ENCODE measurements around the gene TAF11L6.
"Not testable (repeated sequence)": the region's sequence is repeated elsewhere in the genome, so short reads cannot be mapped to it uniquely, and the experiment has no call there.

Gene TAF11L6

DNA sequence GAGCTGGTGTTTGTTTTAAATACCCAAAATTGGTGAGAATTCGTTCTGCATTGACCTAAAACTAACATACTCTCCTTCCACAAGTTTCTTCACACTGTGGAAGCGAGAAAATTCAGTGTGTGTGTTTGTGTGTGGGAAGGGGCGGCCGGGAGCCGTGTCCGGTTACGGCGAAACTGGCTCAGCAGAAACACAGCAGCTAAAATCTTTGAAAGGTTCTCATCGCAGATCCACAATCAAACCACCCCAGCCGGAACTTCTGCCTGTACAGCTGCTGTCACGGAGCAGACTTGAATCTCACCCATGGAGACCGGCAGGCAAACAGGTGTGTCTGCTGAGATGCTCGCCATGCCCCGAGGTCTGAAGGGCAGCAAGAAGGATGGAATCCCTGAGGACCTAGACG lies at the start of gene TAF11L6:
Gene TAF11L6 (plus strand): TSS at position 301 of the 400 bp plus-strand sequence.
- DNase-seq, result not testable (repeated sequence)

DNA sequence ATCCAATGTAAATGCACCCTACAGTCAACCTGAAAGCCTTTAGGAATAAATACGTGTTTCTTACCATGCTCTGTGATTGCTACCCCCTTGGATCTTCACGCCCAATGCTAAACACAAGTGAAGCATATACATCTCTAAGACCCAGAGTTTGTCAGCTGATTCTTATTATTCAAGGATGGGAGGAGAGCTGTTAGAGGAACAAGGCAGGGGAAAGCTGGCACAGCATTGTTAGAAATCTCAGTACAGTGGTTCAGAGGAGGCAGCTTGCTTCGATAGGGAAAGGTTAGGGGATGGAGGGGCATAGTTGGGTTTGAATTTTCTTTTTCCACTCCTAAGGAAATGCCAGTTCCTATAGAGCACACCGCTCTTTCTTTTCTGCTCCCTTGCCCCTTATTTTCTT lies 47.1 kb upstream of the TAF11L6 start:
- no peak for DNase-seq

DNA sequence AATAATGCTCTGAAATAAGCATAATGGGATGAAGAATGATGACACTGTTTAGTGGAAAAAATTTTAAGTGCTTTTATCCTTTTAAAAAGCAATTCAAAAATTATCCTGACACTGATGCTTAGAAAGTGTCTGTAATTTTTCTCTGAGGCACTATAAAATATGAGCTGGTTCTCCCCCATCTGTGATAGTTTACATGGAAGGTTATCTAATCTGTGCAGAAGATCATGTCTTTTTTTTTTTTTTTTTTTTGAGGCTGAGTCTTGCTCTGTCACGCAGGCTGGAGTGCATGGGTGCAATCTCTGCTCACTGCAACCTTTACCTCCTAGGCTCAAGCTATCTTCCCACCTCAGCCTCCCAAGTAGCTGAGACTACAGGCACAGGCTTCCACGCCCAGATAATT lies 45.7 kb upstream of the TAF11L6 start:
- DNase-seq, result no peak

GRCh38 chr5:17486464-17487173 lies 41.9 kb upstream of the TAF11L6 start:
- not testable (repeated sequence) for DNase-seq

DNA sequence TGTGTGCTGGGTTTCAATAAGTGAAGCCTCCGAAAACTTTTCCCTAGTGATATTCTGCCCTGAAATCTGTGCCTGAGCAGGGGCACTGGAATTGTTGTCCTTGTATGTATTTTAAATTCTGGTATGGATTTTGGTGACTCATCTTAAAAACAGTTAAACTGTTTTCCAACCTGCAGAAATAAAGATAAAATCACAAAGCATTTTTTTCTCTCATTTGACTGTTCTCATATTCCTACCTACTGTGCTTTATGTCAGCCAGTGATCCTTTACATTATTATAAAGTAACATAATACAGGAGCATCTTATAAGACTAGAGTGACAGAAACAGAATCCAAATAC lies 41.3 kb upstream of the TAF11L6 start:
- no peak for DNase-seq

- DNase-seq, result not testable (repeated sequence)
Measured at GRCh38 chr5:17491257-17491656, 37.2 kb upstream of the TAF11L6 start.

- no peak for DNase-seq
Measured at GRCh38 chr5:17492770-17493169, 35.7 kb upstream of the TAF11L6 start.

GRCh38 chr5:17497446-17497845 lies 31.0 kb upstream of the TAF11L6 start:
- DNase-seq, result no peak

DNA sequence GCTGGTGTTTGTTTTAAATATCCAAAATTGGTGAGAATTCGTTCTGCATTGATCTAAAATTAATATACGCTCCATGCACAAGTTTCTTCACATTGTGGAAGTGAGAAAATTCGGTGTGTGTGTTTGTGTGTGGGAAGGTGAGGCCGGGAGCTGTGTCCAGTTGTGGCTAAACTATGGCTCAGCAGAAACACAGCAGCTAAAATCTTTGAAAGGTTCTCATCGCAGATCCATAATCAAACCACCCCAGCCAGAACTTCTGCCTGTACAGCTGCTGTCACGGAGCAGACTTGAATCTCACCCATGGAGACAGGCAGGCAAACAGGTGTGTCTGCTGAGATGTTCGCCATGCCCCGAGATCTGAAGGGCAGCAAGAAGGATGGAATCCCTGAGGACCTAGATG lies 30.5 kb upstream of the TAF11L6 start, which contains the start of gene TAF11L2:
Gene TAF11L2 (plus strand): TSS at position 301 of the 400 bp plus-strand sequence.
- DNase-seq, result not testable (repeated sequence)

DNA sequence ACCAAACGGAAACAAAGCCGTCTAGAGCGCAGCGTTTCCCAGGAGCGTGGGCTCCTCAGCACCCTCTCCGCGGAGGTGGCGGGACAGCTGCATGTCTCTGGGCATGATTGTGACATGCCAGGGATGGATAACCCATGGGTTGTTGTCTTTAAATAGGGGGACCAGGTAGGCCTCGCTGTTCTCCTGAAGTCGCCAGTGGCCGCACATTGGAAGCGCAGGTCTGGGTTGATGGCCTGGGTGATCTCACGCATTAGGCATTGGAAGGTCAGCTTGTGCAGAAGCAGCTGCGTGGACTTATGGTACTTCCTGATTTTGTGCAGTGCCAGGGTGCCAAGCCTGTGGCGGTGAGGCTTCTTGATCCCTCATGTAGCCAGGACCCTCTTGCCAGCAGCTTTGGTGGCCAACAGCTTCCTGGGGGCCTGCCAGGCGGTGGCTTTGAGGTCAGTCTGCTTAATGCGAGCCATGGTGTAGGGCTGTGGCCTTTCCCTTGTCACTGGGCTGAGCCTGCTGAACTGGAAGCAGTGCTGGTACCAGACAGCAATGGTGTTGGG lies 16.6 kb upstream of the TAF11L6 start:
- no peak for DNase-seq

DNA sequence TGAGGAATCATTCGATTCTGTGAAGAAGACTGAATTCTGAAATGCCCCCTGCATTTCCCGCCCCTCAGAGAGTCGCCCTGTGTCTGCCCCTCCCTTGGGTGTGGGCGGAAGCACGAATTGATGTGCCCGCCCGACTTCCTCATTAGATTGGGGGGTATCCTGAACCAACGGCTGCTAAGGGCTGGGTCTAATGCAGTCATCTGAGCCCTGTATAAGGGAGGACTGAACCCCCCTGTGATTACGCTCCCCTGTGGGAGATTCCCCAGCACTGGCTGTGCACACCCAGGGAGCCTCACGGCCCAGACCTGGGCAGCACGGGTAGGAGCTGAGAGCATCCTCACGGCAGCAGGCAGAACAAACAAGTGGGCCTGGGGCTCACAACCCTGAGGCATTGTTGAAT lies 10.9 kb upstream of the TAF11L6 start:
- not testable (repeated sequence) for DNase-seq

DNA sequence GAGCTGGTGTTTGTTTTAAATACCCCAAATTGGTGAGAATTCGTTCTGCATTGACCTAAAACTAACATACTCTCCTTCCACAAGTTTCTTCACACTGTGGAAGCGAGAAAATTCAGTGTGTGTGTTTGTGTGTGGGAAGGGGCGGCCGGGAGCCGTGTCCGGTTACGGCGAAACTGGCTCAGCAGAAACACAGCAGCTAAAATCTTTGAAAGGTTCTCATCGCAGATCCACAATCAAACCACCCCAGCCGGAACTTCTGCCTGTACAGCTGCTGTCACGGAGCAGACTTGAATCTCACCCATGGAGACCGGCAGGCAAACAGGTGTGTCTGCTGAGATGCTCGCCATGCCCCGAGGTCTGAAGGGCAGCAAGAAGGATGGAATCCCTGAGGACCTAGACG lies 10.4 kb upstream of the TAF11L6 start, which contains the start of gene TAF11L3:
Gene TAF11L3 (plus strand): TSS at position 301 of the 400 bp plus-strand sequence.
- not testable (repeated sequence) for DNase-seq

GRCh38 chr5:17519508-17519907 lies 9.0 kb upstream of the TAF11L6 start:
- DNase-seq, result not testable (repeated sequence)

GRCh38 chr5:17521501-17521900 lies 7.0 kb upstream of the TAF11L6 start, which contains the start of gene TAF11L4:
Gene TAF11L4, plus strand, starts transcription at chr5:17521801.
- not testable (repeated sequence) for DNase-seq

- DNase-seq, result not testable (repeated sequence)
Measured at GRCh38 chr5:17524935-17525334, 3.5 kb upstream of the TAF11L6 start, which contains the start of gene TAF11L5. Gene TAF11L5, plus strand, starts transcription at chr5:17525235.

- DNase-seq, result not testable (repeated sequence)
Measured at GRCh38 chr5:17526504-17526903, 2.0 kb upstream of the TAF11L6 start.

Measured in activated naive CD4-positive, alpha-beta T cell (primary cell).